ENCODE results near the gene MUS81.
"Not testable (repeated sequence)": the region's sequence is repeated elsewhere in the genome, so short reads cannot be mapped to it uniquely, and the experiment has no call there.

The MUS81 gene

DNA sequence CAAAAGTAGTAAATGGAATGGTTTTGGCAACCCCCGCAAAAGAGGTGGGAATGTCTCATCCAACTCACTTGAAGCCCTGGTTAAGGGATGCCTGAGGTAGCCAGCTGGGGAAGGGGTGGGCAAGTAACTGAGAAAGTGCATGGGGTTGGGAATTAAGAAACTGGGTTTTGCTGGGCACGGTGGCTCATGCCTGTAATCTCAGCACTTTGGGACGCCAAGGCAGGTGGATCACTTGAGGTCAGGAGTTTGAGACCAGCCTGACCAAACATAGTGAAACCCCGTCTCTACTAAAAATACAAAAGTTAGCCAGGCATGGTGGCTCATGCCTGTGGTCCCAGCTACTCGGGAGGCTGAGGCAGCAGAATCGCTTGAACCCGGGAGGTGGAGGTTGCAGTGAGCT, 11.5 kb upstream of the MUS81 start:
- DNase-seq = not testable (repeated sequence)

DNA sequence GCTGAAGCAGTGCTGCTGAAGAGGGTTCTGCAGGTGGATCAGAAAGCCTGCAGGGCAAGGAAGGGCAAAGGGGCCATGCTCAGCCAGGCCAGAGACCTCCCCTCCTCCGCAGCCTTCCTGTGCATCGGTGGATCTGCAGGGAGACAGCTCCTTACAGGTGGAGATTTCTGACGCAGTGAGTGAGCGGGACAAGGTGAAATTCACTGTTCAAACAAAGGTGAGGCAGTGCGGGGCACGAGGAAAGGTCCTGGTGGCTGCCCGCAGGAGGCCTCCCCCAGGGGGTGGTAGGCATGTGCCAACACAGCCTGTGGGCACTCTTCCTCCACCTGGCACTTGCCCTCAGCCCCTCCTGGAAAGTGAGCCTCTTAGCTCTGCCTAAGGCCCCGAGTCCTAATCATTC, 10.9 kb upstream of the MUS81 start:
- DNase-seq = no peak

DNA sequence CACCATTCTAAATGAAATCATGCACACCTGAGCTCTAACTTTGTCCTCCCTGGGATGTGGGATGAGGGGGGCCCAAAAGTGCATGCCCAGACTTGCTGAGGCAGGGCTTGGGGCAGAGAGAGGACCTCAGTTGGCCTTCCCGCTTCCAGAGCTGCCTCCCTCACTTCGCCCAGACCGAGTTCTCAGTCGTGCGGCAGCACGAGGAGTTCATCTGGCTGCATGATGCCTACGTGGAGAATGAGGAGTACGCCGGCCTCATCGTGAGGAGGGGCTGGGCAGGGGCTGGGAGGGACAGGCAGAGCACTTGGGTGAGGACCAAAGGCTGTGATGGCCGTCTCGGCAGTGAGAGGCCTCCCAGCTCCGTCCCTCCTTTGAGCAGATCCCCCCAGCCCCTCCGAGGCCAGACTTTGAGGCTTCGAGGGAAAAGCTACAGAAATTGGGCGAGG, 10.4 kb upstream of the MUS81 start:
- no peak for DNase-seq

DNA sequence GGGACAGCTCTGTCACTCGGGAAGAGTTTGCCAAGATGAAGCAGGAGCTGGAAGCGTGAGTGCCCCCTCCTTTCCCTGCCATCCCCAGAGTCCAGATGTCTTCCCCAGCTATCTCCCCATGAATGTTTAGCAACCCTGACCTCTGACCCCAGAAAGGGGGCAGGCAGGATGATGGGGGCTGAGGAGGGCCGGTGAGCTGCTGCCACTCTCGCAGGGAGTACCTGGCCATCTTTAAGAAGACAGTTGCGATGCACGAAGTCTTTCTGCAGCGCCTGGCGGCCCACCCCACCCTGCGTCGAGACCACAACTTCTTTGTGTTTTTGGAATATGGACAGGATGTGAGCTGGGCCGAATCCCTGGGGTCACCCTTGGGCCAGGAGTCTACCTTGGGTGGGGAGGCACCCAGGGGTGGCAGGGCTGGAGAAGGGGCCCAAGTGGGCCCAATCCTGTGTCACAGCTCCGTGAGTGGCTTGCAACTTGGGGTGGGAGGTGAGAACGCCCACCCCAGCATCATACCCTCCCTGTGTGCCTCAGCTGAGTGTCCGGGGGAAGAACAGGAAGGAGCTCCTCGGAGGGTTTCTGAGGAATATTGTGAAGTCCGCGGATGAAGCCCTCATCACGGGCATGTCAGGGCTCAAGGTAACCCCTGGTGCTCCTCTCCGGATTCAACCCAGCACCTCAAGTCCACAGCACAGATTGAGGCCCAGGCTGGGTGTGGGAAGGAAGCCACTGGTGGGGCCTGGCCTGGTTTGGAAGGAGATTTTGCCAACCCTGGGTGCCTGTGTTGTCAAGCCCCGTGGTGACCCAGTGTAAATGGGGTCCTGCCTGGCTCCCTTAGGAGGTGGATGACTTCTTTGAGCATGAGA, 9.8 kb upstream of the MUS81 start:
- no peak for DNase-seq

DNA sequence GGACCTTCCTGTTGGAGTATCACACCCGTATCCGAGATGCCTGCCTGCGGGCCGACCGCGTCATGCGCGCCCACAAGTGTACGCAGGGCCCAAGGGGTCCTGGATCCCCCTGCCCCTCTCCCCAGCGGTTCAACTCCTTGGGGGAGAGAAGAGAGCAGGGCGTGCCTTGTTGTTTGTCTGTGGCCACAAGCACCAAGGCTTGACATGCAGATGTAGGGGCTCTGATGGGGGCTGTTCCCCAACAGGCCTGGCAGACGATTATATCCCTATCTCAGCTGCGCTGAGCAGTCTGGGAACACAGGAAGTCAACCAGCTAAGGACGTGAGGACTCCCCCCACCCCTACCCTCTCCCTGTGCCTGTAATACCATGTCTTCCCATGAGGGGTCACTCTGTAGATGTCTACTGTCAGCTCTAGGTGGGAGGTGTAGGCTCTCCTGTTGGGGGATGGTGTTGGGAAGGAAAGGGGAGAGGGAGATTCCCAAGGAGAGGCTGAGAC, 9.1 kb upstream of the MUS81 start:
- peak; percentile 59 for DNase-seq

DNA sequence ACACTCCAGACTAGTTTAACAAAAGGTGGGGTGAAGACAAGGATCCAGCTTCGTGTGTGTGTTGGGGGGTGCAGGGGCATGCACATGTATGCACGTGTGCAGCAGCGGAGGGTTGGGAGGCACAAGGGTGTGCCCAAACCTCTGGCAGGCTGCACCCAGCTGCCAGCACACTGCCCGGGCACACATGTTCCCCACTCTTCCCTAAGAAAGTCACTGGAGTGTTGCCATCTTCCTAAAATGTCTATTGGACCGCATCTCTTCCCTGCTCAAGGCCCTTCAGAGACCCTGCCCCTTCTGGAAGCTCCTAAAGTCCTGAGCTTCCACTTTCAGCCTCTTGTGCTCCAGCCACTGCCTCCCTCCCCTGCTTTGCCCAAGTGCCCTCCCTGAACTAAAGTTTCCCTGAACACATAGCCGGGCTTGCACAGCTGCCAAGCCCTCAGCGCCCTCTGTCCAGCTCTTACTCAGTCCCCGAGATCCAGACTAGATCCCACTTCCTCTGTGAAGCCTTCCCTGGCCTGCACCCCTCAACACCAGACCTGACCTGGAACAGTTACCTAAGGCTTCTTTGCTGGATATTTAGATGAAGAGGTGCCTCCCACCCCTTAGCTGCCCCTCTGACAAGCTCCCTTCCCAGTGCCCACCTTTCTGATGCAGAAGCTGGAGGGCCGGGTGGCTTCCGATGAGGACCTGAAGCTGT, 8.3 kb upstream of the MUS81 start:
- DNase-seq = no peak

DNA sequence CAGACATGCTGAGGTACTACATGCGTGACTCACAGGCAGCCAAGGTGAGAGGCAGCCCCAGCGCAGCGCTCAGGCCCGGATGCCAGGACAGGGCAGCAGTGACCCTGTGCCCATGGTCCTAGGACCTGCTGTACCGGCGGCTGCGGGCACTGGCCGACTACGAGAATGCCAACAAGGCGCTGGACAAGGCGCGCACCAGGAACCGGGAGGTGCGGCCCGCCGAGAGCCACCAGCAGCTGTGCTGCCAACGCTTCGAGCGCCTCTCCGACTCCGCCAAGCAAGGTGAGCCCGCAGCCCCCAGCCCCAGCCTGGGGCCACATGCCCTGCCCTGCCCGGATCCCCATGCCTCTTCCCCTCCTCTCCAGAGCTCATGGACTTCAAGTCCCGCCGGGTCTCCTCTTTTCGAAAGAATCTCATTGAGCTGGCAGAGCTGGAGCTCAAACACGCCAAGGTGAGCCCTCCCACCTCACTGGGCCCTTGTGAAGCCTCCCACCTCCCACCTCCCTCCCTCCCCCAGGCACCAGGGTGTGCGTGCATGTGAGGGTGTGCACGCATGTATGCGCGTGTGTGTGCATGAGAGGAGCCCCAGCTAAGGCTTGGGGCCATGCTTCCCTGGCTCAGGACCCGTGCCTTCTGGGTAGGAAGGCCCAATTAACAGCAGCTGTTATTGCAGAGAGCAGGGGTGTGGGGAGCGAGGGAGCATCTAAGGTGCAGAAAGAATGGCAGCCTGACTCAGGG, 7.6 kb upstream of the MUS81 start:
- no peak for DNase-seq

DNA sequence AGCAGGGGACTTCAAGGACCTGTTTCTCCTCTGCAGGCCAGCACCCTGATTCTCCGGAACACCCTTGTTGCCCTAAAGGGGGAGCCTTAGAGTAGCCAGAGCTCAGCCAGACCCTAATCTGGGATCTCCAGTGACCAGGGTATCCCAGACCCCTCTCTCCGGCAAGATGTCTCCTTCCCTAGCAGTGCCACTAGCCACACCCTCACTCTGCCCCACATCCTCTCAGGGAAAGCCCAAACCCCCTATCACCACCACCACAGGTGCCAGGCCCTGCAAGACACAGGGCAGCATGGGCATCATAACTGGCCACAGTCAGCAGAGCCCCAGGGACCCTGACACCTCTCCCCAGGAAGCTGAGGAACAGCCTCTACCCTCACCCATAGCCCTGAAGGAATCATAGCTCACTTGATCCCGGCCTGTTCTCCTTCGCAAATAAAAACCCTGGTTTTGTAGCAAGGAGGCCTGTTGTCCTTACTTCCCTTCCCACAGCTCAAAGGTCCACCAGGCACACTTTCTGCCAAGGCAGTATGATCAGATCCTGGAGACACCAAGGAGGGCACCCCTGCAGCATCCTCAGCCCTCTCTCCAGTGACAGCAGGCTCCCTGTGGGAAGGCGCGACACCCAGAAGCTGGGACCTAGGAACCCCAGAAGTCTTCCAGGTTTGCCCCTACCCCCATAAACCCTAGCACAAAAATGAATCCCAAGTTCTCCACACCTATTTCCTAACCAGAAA, 6.8 kb upstream of the MUS81 start:
- DNase-seq = no peak

DNA sequence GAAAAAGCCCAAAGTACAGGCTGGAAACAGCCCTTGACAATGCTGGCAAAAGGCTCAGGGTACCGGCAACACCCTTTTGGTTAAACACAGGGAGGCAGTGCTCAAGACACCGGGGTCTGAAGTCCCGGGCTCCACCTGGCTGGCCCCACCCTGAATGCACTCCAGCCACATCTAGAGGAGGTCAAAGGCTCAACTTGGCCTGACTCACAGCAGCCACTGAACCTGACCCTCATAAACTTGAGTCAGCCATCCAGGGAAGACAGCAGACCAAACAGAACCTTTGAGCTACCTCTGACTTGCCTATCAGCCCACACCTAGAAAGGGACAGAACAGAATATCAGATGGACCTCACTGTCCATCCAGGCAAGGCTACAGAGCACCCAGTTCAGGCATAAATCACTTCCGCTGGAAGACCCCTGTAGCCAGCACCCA, 6.1 kb upstream of the MUS81 start:
- DNase-seq = no peak

DNA sequence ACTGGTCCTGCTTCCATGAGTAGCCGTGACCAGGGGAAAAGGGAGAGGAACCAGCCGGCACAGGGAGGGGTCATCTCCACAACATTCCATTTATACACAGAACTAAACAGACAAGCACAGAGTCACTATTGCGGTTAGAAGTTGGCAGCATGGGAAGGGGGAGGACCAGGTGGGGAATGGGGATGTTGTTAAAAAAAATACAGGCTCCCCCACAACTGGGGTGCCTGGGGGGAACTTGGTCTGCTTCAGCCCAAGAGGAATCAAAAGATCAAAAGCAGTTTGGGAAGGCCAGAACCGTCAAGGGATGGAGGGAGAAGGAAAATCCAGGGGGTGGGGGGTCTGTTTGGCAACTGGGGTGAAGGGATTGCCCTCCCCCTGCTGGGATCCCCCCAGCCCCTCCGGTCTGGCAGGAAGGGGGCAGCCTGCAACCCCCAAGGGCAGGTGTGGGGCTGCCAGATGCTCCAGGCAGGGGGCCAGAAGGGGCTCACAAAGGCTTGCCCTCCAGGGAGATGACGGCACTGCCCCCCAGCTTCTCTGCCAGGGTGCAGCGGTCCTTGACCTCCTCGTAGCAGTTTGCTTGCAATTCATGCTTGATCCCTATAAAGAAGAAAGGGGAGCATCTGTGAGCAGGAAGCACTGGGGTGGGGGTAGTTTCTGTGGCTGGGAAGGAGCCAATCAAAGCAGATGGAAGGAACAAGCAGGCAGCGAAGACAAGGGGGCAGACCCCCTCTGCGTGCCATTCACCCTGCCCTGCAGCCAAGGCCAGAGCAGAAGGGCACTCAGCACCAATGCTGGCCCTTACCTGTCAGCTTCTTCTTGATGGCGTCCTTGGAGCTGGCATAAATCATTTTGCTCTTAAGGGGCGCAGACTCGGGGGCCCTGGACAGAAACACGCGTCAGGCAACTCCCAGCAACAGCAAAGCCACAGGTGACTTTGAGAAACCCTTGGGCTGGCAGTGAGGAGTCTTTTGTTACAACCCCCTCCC, 5.1 kb upstream of the MUS81 start:
- DNase-seq = no peak

DNA sequence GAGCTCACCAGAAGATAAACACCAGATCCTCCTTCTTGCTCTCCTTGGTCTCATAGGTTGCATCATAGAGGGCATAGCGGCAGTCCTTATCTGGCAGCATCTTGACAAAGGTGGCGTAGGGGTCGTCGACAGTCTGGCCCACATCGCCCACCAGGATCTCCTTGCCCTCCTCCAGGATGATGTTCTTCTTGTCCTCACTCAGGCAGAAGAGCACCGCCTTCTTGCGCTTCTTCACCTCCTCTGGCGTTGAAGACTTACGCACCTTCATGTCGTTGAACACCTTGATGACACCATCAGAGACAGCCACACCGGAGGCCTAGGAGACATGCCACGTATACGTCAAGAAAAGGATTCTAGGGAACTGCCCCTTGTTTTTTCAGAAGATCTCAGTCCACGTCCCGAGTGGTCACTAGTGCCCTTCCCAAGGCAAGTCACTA, 4.3 kb upstream of the MUS81 start:
- DNase-seq = no peak

DNA sequence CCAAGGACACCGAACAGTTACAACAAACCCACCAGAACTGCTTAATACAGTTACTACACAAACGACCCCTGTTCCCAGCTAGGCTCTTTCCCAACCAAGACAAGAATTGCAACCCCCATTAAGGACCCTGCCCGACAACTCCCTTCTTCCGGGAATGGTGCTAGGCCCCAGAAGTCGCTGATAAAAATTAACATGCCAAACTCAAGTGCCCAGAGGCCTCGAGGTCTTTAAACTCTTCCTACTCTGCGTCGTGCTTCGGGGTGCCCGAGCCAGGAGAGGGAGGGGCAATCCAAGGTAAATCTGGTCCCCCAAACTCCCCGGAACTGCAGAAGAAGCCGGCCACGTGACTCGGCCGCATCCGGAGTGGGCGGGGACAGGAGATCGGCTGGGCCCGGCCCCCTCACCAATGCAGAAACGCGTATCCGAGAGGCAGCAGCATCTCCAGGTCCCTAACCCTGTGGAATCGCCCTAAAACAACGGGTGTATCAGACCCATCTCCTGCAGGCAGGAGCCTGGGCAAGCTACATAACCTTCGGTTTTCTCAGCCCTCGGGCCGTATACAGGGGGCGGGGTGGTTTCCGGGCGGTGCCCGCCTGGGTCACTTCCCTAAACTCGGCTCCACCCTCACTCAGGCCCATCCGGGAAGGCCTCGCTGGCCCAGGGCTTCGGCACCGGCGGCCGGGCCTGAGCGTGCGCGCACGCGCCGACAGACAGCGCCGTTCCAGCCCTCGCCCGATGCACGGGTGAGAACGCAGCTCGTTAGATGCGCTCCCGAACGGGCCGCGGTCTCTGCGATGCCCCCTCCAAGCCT, 3.3 kb upstream of the MUS81 start:
- peak; percentile 88 for DNase-seq

DNA sequence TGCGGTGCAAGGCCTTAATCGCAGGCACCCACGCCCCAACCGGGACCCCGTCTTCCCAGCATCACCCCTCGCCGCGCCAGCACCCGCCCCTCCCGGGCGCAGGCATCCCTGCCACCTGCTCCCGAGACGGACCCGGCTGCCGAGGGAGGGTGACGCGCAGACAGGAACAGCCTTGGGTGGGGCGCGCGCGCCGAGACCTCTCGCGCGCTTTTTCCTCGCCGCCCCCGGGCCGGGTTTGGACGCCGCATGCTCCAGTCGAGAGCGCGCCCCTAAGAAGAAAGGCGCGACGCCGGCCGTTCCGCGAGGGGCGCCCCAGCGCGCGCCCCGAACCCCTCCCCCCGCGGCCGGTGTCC, 2.8 kb upstream of the MUS81 start:
- DNase-seq = no peak

DNA sequence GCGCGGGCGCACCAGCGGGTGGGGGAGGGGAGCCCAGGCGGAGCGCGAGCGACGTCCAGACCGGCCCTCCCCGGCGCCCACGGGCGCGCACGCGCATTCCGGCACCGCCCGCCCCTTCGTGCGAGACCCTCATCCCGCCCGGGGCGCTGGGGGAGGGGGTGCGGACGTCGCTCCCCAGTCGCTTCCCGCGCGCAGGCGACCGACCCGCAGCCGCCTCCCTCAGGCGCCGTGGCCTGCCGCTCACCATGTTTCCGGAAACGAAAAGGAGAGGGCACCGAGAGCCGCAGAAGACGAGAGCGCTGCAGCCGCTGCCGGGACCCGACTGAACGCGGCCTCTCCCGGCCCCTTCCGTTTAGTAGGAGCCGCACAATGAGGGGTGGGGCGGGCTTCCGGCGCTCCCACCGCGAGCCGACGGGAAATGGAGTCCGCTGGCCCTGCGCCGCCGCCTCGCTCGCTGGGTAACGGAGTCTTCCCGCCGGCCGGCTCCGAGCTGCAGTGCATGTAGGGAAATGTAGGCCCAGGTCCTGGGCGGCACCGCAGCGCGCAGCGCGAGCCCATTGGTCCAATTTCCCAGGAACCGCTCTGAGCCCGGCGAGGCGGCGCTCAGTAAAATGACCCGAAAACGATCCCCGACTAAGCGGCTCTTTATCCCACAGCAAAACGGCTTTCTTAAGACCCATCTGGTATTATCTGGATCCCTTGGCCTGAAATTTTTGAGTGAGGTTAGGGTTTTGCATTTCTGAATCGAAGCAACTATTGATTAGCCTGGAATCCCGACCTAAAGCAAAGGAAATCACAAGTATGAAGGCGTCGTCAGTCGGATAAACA, 2.2 kb upstream of the MUS81 start, which contains the start of gene CFL1:
CFL1 (minus strand) TSS at position 328 of the 828 bp plus-strand sequence; CDS start at position 247, 81 bp downstream.
- peak; percentile 99 for DNase-seq

DNA sequence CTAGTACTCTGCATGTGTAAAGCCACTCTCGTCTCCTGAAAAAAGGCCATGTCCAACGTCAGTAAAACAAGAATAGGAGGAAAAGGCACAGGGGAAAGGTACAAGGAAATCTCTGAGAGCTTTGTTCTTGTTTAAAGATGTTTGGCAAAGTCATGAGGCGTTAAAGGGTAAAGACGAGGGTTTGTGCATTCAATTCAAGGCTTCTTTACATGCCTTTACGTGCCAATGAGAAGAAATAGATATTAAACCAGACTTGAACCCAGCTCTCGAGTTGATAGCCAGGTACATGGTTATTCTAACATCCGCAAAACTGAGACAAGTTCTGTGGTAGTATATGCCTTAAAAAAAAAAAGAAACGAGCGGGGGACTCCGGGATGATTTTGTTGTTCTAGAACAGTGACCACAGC, 1.5 kb upstream of the MUS81 start:
- no peak for DNase-seq

DNA sequence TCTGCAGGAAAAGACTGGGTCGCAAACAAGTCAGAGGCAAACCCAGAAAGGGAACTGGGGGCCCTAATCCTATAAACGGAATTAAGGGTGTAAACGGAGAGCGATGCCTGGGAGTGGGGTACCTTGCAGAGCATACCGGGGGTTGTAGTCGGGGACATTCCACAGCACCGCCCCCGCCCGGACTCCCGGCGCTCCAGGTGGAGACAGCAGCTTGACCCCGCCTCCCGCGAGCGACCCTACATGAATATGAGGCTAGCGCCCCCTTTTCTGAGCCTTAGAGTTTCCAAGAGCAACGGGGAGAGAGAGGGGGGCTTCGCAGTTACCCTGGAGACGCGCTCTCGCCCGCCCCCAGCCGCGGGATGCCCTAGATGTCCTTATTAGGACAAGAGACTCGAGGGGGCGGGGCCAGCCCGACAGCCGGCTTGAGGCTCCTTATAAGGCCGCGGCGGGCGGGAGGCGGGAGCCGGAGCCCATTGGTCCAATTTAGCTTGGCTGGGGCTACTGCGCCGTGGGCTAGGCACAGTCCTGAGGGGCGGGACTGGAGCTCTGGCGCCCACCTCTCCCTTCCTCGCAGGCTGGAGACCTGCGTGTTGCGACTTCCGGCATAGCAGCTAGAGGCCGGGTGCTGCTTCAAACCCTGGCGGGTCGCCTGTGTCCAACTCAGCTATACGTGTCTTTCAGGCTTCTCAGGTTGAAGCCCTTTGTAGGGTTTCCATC, 980 bp upstream of the MUS81 start:
- DNase-seq = peak; percentile 99

DNA sequence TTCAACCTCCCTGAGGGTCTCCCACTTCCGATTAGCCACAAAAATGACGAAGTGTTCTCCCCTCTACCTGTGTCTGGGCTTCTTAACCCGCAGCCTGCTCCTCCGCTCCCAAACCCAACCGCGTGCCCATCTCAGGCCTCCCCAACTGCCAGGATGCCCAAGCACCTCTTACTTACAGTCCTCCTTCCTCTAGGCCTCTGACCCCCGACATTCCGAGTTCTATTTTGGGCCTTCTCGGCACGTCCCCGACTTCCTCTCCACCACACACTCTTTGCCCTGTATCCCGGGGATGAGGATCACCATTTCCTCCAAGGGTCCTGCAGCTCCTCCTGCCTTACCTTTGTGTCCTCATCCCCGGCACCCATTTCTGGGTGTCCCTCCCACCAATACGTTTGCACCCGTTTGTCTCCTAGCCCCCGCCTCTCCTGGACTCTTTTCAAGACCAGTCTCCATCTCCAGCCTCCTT, 388 bp upstream of the MUS81 start:
- DNase-seq = no peak

DNA sequence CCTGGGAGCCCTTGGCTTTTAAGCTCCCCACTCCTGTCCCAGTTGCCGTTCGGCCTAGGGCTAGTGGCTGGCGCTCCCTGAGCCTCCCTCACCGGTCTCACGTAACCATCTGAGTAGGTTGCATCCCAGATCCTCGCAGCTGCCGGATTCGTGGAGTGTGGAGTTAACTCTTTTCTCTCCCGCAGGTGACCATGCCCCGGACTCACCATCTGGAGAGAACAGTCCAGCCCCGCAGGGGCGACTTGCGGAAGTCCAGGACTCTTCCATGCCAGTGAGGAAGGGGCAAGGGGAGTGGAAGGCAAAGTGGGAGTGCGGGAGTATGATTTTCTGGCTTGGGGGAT, 902 bp downstream of the MUS81 start:
- DNase-seq = no peak

Measured in activated CD4-positive, alpha-beta T cell treated with anti-CD3 and anti-CD28 coated beads, Interleukin-10, Interleukin-2, amounts not matched to agents 100 ng/mL and 50 ng/mL, durations not matched to agents 16 hours and 8 hours (primary cell).